LNCaP clone FGC (cell line): ENCODE data around the gene DNAJC22.

Experiments
- DNase-seq: peaks from one replicate; pipeline ENCODE4 v3.0.0-alpha.2; 2011; ENCODE audit warnings: low read depth
- H3K4me3 ChIP-seq: 2 replicates; pipeline ENCODE4 v1.5.1; 2011; ENCODE audit warnings: mild to moderate bottlenecking, low read depth, low read length, control low read depth
- TF ChIP-seq, protein P1 (sequence below): IDR thresholded peaks from 2 replicates; pipeline ENCODE4 v1.5.1; 2012; ENCODE audit warnings: mild to moderate bottlenecking; ENCODE audit not compliant: control insufficient read depth, insufficient read depth; ENCODE audit errors: extremely low read depth

The DNAJC22 gene

DNA sequence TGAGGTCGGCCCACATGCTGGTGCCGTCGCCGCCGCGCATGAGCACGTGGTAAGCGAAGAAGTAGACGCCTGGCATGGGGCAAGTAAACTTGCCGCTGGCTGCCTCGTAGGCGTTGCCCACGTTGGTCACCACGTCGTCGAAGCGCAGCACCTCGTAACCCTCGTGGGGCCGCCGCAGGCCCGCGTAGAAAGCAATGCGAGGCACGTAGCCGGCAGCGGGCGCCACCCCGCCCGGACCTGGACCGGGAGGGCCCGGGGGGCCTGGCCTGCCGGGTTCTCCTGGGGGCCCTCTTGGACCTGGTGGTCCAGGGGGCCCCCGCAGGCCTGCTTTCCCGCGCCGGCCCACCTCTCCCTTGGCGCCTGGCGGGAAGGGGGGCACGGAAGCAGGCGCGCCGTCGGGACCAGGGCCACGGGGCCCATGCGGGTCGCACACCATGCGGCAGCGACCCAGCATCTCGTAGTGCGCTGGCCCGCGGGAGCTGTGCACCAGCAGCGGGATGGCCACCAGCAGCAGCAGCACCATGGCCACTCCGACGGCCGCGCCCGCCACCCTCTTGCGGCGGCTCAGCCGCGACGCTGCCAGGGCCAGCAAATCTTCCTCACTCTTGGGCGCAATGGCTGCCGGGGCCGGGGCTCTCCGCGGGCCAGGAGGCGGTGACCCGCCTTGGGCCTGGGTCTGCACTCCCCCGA, 10.6 kb upstream of the DNAJC22 start:
- DNase-seq, result no peak
- TF ChIP-seq, protein P1, sequence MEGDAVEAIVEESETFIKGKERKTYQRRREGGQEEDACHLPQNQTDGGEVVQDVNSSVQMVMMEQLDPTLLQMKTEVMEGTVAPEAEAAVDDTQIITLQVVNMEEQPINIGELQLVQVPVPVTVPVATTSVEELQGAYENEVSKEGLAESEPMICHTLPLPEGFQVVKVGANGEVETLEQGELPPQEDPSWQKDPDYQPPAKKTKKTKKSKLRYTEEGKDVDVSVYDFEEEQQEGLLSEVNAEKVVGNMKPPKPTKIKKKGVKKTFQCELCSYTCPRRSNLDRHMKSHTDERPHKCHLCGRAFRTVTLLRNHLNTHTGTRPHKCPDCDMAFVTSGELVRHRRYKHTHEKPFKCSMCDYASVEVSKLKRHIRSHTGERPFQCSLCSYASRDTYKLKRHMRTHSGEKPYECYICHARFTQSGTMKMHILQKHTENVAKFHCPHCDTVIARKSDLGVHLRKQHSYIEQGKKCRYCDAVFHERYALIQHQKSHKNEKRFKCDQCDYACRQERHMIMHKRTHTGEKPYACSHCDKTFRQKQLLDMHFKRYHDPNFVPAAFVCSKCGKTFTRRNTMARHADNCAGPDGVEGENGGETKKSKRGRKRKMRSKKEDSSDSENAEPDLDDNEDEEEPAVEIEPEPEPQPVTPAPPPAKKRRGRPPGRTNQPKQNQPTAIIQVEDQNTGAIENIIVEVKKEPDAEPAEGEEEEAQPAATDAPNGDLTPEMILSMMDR, result no peak
- peak overlapping the region; percentile 53 for H3K4me3 ChIP-seq

GRCh38 chr12:49336645-49337584, 9.8 kb upstream of the DNAJC22 start, which contains the start of gene C1QL4:
Gene C1QL4 (minus strand): TSS chr12:49337188. CDS start chr12:49336477, 711 bp downstream.
- no peak for DNase-seq

DNA sequence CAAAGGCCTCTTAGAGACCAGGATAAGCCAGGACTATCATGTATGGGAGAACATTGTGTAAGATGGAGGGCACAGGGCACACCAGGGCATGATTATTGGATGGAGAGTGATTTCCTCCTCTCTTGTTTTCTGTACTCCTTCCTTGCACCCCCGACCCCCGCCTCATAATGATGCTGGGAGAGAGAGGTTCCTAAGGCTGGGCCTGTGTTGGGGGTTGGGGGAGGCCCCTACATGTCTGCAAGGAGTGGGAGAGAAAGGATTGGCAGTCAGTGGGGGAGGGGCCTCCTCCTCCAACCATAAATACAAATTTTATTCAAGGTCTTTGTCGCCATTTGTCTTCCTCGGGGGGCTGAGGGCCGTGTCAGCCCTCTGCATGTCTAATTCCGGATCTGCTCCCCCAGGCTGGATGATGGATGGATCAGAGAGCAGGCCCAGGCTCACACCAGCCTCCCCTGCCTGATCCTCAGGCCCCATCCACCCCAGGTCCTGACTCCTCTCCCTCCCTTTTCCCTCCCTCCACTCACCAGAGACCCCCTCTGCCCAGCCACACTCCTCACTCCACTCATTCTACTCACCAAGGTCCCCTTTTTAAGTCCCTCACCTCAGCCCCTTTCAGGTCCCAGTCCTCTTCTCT, 7.7 kb upstream of the DNAJC22 start:
- TF ChIP-seq, protein P1, result no peak
- no peak for DNase-seq
- H3K4me3 ChIP-seq, result no peak overlapping the region

More at GRCh38 chr12:49336645-49337584, 9.8 kb upstream of the DNAJC22 start, which contains the start of gene C1QL4:
- H3K4me3 ChIP-seq, result peak within 1 kb of the TSS; percentile 53
- TF ChIP-seq, protein P1, result peak; percentile 89

GRCh38 chr12:49339464-49339861, 7.2 kb upstream of the DNAJC22 start:
- no peak for DNase-seq
- TF ChIP-seq, protein P1, result no peak
- H3K4me3 ChIP-seq, result no peak overlapping the region

DNA sequence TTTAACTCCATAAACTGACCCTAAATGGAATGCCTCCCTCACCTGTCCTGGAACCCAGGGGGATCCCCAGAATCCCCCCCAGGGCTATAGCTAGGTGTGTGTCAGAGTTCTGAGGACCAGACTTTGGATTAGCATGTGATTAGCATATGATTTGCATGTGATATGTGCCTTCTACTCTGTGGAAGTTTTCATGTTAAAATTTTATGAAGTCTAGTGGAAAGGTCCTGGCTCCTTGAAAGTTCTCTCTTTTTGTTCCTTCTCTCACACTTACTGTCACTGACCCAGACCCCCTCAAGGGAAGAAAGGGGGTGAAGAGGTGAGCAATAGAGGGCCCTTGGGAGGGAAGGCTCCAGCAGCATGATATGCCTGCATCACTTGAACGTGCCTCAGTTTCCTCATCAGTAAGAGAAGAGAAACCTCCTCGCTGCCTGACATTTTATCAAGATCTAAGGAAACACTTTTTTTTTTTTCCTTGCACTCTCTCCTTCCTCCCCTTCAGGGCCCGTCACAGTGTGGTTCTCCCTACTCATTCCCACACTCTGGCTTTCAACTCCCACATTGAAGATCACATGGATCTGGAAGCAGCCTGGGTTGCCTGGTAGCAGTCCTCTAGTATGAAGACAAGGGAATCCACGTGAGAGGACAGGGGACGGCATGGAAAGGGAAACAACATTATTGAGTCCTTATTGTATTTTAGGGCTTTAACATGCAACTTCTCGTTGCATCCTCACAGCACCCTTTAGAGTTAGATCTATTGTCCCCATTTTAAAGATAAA, 6.4 kb upstream of the DNAJC22 start:
- no peak overlapping the region for H3K4me3 ChIP-seq
- TF ChIP-seq, protein P1, result no peak
- no peak for DNase-seq
